ENCODE results near the gene PI4KA.
"Not testable (repeated sequence)": the region's sequence is repeated elsewhere in the genome, so short reads cannot be mapped to it uniquely, and the experiment has no call there.

PI4KA gene

DNA sequence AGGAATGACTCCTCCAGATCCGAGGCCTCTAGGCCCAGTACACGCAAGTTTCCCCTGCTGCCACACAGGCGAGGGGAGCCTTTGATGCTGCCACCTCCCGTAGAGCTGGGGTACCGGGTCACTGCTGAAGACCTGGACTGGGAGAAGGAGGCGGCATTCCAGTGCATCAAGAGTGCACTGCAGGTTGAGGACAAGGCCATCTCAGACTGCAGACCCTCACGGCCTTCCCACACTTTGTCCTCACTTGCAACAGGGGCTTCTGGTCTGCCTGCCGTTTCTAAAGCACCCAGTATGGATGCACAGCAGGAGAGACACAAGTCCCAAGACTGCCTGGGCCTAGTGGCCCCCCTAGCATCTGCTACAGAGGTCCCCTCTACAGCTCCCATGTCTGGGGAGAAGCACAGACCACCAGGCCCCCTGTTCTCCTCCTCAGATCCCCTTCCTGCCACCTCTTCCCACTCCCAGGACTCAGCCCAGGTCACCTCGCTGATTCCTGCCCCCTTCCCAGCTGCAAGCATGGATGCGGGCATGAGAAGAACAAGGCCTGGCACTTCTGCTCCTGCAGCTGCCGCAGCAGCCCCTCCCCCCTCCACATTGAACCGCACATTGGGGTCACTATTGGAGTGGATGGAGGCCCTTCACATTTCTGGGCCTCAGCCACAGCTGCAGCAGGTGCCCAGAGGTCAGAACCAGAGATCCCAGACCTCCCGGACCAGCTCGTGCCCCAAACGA, 167.9 kb downstream of the PI4KA start:
- DNase-seq (ENCODE audit: low read depth), result not testable (repeated sequence)

GRCh38 chr22:20687356-20688172, 171.0 kb downstream of the PI4KA start:
- DNase-seq (ENCODE audit: low read depth), result not testable (repeated sequence)

GRCh38 chr22:20685764-20686163, 172.8 kb downstream of the PI4KA start:
- not testable (repeated sequence) for DNase-seq (ENCODE audit: low read depth)

DNA sequence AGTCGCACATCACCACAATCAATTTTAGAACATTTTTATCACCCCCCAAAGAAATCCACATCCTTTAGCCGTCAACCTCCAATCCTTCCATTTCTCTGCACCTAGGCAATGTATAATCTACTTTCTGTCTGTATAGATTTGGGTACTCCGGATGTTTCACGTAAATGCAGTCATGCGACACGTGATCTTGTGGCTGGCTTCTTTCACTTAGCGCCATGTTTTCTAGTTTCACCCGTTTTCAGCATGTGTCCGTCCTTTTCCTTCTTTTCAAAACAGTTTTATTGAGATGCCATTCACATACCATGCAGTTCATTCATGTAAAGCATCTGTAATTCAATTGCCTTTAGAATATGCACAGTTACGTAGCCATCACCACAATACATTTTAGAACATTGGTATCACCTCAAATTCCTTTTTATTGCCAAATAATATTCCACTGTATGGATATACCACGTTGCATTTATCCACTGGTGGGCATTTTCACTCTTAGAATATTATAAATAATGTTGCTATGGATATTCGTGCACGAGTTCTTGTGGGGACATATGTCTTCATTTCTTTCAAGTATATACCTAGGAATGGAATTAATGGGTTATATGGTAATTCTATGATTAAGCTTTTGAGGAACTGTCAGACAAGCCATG, 179.7 kb downstream of the PI4KA start:
- DNase-seq (ENCODE audit: low read depth), result not testable (repeated sequence)

- DNase-seq (ENCODE audit: low read depth), result no peak
Observed at GRCh38 chr22:20677684-20678242, 180.8 kb downstream of the PI4KA start.

DNA sequence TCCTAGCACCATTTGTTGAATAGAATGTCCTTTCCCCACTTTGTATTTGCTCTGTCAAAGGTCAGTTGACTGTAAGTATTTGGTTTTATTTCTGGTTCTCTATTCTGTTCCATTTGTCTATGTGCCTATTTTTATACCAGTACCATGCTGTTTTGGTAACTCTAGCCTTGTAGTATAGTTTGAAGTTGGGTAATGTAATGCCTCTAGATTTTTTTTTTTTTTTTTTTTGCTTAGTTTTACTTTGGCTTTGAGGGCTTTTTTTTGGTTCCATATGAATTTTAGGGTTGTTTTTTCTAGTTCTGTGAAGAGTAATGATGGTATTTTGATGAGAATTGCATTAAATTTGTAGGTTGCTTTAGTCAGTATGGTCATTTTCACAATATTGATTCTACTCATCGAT, 183.0 kb downstream of the PI4KA start:
- not testable (repeated sequence) for DNase-seq (ENCODE audit: low read depth)

DNA sequence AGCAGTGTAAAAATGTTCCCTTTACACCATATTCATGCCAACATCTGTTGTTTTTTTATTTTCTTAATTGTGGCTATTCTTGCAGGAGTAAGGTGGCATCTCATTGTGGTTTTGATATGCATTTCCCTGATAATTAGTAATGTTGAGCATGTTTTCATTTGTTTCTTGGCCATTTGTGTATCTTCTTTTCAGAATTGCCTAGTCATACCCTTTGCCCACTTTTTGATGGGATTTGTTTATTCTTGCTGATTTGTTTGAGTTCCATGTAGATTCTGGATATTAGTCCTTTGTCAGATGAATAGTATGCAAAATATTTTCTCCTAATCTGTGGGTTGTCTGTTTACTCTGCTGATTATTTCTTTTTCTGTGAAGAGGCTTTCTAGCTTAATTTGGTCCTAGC, 183.6 kb downstream of the PI4KA start:
- no peak for DNase-seq (ENCODE audit: low read depth)

- no peak for DNase-seq (ENCODE audit: low read depth)
Observed at GRCh38 chr22:20673295-20674195, 185.1 kb downstream of the PI4KA start.

DNA sequence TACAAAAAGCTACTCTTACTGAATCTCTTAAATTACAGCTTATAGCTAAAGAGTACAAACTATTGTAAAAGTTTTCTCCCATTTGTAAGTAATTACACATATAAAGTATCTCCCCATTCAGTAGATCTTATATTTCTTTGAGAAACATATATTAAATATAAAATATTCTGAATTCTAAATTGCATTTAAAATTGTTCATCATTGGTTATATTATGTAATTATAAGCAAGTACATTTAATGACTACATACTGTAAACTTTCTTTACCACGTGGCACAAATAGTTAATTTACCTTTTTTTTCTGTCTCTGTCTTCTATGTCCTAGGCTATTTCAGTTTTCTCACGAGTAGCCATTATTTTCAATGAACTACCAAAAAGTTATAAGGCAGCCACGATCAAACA, 185.9 kb downstream of the PI4KA start:
- no peak for DNase-seq (ENCODE audit: low read depth)

DNA sequence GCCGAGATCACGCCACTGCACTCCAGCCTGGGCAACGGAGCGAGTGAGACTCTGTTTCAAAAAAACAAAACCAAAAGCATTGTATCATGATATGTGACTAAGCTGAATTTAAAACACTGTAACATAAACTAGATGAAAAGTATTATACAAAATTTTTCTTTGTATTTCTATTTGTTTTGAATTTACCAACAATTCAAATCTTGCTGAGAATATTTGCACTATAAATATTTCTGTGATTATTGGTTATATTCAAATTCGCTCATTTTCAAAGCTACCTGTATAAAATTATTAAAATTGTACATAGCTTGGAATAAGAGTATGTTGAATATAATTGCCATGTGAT, 186.6 kb downstream of the PI4KA start:
- DNase-seq (ENCODE audit: low read depth), result no peak

- DNase-seq (ENCODE audit: low read depth), result no peak
Observed at GRCh38 chr22:20671409-20672081, 187.1 kb downstream of the PI4KA start.

DNA sequence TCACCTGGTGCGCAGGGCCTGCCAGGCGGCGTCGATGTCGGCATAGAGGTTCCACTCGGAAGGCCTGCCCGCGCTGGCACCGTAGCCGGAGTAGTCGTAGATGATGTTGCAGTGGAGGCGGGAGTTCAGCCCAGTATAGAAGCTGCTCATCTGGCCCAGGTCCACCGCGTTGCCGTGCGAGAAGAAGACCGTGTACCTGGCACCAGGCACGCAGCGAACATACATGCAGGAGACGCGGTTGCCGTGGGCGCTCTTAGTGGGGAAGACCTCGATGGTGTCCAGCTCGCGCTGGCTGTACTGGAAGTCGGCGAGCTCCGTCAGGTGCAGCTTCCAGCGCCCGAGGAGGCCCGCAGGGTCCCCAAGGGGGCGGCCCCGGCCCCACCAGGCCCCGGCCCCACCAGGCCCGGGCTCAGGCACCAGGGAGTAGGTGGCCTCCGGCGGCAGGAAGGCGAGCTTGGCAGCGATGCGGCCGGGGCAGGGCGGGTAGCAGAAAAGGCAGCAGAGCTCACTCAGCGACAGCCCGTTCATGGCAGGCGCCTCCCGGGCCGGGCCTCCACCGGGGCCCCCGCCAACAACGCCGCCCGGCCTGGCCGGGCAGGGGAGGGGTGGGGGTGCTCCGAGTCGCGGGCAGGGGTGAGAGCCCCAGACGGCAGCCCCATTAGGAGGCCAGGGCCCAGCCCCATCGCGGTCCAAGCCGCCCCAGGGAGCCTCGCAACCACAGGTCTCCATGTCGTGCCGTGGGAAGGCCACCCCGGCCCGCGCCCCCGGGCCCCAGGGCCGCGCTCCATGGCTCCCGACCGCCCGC, 188.0 kb downstream of the PI4KA start:
- not testable (repeated sequence) for DNase-seq (ENCODE audit: low read depth)

GRCh38 chr22:20669884-20670283, 188.7 kb downstream of the PI4KA start:
- DNase-seq (ENCODE audit: low read depth), result not testable (repeated sequence)

GRCh38 chr22:20669471-20669870, 189.1 kb downstream of the PI4KA start:
- DNase-seq (ENCODE audit: low read depth), result not testable (repeated sequence)

DNA sequence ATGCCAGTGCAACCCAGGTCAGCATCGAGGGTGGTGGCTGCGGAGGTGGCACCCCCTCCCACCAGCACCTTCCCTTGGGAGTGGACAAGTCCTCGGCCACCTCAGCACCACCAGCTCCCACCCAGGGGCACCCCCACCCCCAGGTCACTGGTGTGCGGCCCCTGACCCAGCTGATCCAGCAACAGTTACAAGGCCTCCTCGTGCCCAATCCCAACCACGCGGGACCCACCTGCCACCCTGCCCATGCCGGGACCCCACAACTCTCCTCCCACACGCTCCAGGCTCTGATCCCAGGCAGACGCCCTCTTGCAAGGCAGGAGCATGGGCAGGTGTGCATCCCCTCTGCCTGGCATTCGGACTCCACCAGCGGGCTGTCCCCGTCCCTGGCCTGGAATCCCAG, 189.8 kb downstream of the PI4KA start:
- not testable (repeated sequence) for DNase-seq (ENCODE audit: low read depth)

- not testable (repeated sequence) for DNase-seq (ENCODE audit: low read depth)
Observed at GRCh38 chr22:20668226-20668625, 190.4 kb downstream of the PI4KA start.

DNA sequence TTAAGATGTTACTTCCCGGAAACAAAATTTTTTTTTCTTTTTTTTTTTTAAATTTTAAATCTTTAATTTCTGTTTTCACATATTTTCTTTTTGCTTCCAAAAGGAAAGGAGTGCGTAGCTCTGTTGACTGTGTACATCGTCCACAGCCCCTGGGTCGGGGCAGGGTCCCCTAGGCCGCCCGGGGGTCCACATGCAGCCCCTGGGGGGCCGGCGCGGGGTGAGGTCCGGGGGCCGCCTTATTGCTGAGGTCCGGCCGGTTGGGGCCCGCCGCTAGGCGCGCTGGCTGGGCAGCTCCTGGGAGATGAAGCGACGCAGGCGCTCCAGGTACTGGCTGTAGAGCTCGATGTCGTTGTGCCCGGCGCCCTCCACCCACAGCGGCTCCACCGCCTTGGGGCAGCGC, 191.1 kb downstream of the PI4KA start:
- not testable (repeated sequence) for DNase-seq (ENCODE audit: low read depth)

- no peak for DNase-seq (ENCODE audit: low read depth)
Observed at GRCh38 chr22:20666560-20666959, 192.1 kb downstream of the PI4KA start.

GRCh38 chr22:20664594-20664959, 194.0 kb downstream of the PI4KA start:
- no peak for DNase-seq (ENCODE audit: low read depth)

- DNase-seq (ENCODE audit: low read depth), result no peak
Observed at GRCh38 chr22:20663941-20664593, 194.5 kb downstream of the PI4KA start.
